ENCODE measurements around the gene FABP1.

The FABP1 gene

GRCh38 chr2:88074854-88075292, 53.0 kb downstream of the FABP1 start:
- no peak for FAIRE-seq

- FAIRE-seq = no peak
Observed at GRCh38 chr2:88074150-88074549, 53.7 kb downstream of the FABP1 start.

All from TTC549 (cell line).